ENCODE measurements around the gene OR51M1.
"Not testable (repeated sequence)": the region's sequence is repeated elsewhere in the genome, so short reads cannot be mapped to it uniquely, and the experiment has no call there.

OR51M1 gene, protein sequence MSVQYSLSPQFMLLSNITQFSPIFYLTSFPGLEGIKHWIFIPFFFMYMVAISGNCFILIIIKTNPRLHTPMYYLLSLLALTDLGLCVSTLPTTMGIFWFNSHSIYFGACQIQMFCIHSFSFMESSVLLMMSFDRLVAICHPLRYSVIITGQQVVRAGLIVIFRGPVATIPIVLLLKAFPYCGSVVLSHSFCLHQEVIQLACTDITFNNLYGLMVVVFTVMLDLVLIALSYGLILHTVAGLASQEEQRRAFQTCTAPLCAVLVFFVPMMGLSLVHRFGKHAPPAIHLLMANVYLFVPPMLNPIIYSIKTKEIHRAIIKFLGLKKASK

DNA sequence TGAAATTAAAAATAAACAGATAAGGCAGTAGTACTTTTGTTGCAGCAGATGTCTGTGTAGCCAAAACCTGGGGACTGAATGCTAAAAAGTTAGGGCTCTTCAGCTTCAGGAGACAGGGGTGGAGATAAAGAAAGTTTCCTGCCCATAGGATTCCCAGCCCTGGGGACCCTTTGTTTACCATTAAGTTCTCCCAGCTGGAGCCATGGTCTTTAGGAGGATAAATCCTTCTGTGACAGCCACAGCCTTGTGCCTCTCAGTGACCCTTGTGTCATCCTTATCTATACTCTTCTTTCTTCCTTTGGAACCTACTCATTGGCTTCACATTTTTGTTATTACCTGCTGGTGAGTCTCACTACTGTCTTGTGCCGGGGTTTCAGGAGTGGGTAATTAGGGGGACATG is at the start of gene OR51M1:
Gene OR51M1, plus strand, starts transcription at position 237 of the 400 bp plus-strand sequence. CDS start 5,587 bp downstream, outside the sequence.
- no peak for DNase-seq (ENCODE audit: low read depth)

GRCh38 chr11:5335170-5335569 is 48.4 kb upstream of the OR51M1 start:
- DNase-seq (ENCODE audit: low read depth) = no peak

DNA sequence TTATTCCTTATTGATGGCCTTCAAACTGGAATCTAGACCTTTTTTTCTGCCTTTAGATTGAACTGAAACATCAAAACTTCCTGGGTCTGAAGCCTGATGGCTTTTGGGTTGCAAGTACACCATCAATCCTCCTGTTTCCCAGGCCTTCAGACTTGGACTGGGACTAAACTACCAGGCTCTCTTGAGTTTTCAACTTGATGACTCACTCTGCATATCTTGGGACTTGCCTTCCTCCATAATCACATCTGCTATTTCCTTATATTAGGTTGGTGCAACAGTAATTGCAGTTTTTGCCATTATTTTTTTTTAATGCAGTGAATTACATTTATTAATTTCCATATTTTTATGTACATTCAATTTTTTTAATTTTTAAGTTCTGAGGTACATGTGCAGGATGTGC is 47.3 kb upstream of the OR51M1 start:
- DNase-seq (ENCODE audit: low read depth) = peak; percentile 25

DNA sequence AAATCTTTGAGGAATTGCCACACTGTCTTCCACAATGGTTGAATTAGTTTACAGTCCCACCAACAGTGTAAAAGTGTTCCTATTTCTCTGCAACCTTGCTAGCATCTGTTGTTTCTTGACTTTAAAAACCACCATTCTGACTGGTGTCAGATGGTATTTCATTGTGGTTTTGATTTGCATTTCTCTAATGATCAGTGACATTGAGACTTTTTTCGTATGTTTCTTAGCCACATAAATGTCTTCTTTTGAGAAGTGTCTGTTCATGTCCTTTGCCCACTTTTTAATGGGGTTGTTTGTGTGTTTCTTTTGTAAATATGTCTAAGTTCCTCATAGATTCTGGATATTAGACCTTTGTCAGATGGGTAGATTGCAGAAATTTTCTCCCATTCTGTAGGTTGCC is 46.4 kb upstream of the OR51M1 start:
- DNase-seq (ENCODE audit: low read depth) = not testable (repeated sequence)

DNA sequence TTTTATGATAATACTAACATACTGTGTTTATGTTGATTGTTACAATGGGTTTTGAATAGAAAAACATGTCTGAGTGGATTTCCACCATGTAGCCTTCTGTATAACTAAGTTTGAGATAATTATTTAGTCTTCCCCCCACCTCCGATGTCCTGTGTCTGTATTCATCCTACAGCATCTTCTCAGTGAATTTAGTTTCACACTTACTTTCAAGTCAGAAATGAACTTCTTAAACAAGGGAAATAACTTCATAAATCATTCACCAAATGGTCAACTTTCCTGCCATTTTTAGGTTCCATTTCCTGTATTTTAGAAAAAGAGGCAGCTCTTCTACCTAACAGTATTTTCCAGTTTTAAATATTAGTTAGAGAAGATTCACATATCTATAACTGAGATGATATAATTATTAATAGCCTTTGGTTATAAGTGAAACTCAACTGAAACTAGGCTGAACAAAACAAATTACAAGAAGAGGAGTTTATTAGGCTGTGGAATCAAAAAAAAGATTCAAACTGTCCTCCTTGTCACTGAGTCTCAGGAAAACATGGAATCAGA is 43.8 kb upstream of the OR51M1 start:
- DNase-seq (ENCODE audit: low read depth) = no peak

- DNase-seq (ENCODE audit: low read depth) = peak; percentile 39
Observed at GRCh38 chr11:5343474-5344335, 39.9 kb upstream of the OR51M1 start, which contains the start of gene OR51B5. Gene OR51B5, minus strand, starts transcription at chr11:5343524. Its CDS starts 0 bp downstream, at chr11:5343524.

DNA sequence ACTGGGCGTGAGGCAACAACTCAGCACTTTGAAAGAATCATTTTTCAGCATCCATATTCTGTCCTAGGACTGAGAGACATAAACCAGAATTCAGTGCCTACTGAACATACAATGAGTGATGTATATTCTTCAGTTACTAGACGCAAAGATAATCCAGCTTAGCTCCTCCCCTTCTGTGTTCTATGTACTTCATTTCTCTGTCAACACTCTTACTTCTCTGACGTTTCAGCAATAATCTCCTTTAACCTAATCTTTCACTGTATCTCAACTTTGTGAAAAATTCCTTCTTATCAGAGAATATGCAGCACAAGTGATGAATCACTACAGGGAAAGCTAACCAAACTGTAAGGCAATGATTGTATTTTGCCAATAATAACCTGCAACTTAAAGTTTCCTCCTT is 37.8 kb upstream of the OR51M1 start:
- DNase-seq (ENCODE audit: low read depth) = no peak

DNA sequence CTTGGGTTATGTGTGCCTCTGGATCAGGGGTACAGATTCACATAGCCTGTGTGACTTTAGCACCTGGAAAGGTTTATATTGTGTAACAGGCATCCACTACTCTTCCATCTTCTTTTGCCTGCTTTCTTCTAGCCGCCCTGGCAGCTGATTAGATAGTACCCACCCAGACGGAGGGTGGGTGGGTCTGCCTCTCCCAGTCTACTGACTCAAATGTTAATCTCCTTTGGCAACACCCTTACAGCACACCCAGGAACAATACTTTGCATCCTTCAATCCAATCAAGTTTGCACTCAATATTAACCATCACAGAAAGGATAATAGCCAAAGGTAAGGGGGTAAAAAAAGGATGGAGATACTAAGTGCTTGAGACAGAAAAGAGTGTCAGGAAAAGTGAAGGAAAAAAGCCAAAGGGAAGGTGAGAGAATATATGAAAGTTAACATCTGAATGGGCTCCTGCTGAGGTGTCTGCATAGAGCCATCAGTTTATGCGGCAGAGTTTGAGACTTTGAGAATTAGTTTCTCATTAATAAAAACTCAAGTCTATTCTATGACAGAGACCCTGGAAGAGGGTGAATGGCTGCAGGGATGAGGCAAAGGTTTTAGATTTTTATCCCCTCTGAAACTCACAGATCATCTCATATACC is 34.9 kb upstream of the OR51M1 start:
- DNase-seq (ENCODE audit: low read depth) = no peak

- DNase-seq (ENCODE audit: low read depth) = no peak
Observed at GRCh38 chr11:5349550-5349949, 34.1 kb upstream of the OR51M1 start.

DNA sequence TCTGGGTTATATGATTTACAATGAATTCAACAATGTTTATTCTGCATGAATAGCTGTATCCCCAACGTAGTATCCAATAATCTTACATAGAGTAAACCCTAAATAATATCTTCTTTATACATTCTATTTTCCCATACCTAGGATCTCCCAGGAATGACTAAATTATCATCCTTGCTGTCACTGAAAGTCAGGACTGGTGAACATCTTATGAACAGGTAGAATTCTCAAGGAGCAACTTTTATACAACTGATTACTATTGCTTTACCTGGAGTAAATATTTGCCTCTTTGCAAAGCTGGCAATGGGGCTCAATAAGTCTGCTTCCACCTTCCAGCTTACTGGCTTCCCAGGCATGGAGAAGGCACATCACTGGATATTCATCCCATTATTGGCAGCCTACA is 32.4 kb upstream of the OR51M1 start, which contains the start of gene OR51B6:
Gene OR51B6, plus strand, starts transcription at position 301 of the 400 bp plus-strand sequence. Its CDS starts 0 bp downstream, at position 301.
- DNase-seq (ENCODE audit: low read depth) = no peak

DNA sequence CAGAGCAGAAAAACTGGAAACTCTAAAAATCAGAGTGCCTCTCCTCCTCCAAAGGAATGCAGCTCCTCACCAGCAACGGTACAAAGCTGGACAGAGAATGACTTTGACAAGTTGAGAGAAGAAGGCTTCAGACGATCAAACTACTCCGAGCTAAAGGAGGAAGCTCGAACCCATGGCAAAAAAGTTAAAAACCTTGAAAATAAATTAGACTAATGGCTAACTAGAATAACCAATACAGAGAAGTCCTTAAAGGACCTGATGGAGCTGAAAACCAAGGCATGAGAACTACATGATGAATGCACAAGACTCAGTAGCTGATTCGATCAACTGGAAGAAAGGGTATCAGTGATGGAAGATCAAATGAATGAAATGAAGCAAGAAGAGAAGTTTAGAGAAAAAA is 27.6 kb upstream of the OR51M1 start:
- DNase-seq (ENCODE audit: low read depth) = not testable (repeated sequence)

GRCh38 chr11:5362017-5362625 is 21.5 kb upstream of the OR51M1 start:
- no peak for DNase-seq (ENCODE audit: low read depth)

- DNase-seq (ENCODE audit: low read depth) = peak; percentile 13
Observed at GRCh38 chr11:5363679-5364078, 19.9 kb upstream of the OR51M1 start.

GRCh38 chr11:5364214-5364613 is 19.4 kb upstream of the OR51M1 start:
- DNase-seq (ENCODE audit: low read depth) = peak; percentile 96

DNA sequence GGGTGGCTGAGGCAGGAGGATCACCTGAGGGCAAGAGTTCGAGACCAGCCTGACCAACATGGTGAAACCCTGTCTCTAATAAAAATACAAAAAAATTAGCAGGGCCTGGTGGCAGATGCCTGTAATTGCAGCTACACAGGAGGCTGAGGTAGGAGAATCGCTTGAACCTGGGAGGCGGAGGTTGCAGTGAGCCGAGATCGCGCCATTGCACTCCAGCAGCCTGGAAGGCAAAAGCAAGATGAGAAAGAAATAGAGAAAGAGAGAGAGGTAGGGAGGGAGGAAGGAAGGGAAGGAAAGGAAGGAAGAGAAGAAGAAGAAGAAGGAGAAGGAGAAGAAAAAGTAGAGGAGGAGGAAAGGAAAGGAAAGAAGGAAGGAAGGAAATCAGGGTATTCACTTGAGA is 17.2 kb upstream of the OR51M1 start:
- DNase-seq (ENCODE audit: low read depth) = not testable (repeated sequence)

GRCh38 chr11:5366856-5367255 is 16.8 kb upstream of the OR51M1 start:
- peak; percentile 13 for DNase-seq (ENCODE audit: low read depth)

- DNase-seq (ENCODE audit: low read depth) = peak; percentile 45
Observed at GRCh38 chr11:5367448-5368074, 16.1 kb upstream of the OR51M1 start.

DNA sequence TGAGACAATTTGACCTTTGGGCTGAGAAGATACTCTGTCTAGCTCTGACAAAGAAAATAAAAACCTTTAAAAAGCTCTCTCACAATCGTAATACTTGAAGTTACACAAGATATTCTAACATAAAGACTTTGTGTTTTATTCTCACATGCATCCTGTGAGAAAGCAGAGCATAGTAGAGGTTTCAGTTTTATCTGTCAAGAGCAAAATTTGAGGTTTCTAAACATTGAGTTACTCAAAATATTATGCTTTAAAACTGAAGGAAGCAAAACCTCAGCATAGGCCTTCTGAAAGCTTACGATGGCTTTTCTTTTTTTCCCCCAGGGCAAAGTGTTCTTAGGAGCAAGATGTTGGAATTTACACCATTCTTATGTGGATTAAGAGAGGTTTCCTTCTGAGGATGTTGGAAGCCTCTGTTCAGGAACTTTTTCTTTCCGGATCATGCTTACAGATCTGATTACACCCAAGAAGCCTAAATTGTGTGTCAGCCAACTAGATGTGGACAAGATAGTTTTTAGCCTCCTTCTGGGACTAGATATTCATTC is 15.0 kb upstream of the OR51M1 start:
- DNase-seq (ENCODE audit: low read depth) = no peak

- DNase-seq (ENCODE audit: low read depth) = peak; percentile 80
Observed at GRCh38 chr11:5369789-5370188, 13.8 kb upstream of the OR51M1 start.

- DNase-seq (ENCODE audit: low read depth) = peak; percentile 82
Observed at GRCh38 chr11:5380740-5381342, 2.8 kb upstream of the OR51M1 start.

All from ELR (cell line).